Activated T-helper 1 cell treated with anti-CD3 and anti-CD28 coated beads, Interleukin-2, amount 50 U/mL, for 16 hours (primary cell): Measurements from ENCODE around the gene CITED4.

ENCODE experiments used
- DNase-seq, 2 donors: peaks; one replicate each; pipeline ENCODE4 v3.0.0-alpha.2; 2020; ENCODE audit warnings: low read depth in 1 of 2, low spot score in 1 of 2

Gene CITED4

GRCh38 chr1:40837601-40838000, 24.6 kb downstream of the CITED4 start:
- no peak for DNase-seq

DNA sequence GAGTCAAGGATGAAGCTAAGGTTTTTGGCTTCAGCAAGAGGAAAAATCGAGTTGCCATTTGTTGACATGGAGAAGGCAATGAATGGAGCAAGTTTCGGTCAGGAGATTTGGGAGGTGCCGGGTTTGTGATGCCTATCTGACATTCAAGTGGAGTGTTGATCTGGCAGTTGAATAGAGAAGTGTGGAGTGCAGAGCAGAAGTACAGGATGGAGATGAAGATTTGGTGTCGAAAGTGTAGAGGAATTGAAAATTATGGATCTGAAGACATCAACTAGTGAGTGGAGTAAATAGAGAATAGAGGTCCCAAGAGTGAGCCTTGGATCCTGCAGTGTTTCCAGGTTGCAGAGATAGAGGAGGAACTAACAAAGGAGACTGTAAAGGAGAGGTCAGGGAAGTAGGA, 25.9 kb downstream of the CITED4 start:
- DNase-seq = no peak

DNA sequence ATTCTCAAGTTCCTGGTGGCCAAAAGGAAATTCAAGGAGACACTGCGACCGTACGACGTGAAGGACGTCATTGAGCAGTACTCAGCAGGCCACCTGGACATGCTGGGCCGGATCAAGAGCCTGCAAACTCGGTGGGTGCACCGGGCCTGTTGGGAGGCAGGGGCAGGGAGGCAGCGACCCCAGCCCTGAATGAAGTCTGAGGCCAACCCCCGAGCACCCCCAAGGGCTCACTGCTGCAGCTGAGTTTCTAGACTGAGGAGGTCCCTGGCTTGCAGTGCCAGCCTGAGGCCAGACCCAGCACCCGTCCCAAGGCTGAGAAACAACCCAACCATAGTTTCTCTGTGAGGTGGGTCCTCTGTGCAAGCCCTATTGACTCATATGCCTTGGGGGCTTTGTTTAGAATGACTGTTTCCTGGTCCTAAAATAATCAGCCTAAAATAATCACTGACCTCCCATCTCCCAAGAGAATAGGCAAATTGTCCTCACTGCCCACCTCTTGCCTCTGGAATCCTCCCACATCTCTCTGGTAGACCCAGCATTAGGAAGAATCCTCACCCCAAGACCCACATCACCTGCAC, 27.1 kb downstream of the CITED4 start:
- DNase-seq = no peak

DNA sequence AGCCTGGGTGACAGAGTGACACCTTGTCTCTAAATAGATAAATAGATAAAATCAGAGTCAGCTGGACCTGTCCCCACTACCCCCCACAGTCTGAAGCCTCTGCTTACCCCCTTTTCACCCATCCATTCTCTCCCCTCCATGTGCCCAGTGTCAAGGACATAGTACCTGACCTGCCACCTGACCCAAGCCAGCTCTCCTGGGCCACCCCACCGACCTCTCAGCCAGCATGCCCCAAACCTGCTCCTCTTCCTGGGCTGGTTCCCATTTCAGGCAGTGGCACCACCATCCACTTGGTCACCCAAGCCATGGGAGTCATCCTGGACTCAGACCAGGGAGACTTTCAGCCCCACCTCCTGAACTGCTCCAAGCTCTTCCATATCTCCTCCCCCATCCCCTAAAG, 28.2 kb downstream of the CITED4 start:
- no peak for DNase-seq

DNA sequence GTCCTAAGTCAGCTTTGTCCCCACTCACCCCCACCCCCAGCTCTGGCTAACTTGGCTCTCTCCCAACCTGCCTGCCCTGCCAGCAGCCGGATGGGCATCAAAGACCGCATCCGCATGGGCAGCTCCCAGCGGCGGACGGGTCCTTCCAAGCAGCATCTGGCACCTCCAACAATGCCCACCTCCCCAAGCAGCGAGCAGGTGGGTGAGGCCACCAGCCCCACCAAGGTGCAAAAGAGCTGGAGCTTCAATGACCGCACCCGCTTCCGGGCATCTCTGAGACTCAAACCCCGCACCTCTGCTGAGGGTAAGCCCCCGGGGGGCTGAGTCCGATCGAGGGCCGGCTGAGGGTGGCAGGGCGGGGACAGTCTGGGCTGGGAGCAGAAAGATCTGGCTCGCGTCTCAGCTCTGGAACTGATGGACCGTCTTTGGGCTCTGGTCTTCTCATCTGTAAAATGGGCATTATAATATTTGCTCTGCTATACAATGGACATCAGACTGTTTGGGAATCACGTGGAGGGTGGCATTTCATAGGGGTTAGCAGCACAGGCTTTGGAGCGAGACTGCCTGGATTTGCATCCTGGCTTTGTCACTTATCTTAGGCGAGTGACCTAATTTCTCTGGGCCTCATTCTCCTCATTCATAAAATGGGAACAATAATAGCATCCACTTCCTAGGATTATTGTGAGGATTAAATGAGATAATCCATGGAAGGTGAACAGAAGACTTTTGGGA, 31.0 kb downstream of the CITED4 start:
- no peak for DNase-seq

DNA sequence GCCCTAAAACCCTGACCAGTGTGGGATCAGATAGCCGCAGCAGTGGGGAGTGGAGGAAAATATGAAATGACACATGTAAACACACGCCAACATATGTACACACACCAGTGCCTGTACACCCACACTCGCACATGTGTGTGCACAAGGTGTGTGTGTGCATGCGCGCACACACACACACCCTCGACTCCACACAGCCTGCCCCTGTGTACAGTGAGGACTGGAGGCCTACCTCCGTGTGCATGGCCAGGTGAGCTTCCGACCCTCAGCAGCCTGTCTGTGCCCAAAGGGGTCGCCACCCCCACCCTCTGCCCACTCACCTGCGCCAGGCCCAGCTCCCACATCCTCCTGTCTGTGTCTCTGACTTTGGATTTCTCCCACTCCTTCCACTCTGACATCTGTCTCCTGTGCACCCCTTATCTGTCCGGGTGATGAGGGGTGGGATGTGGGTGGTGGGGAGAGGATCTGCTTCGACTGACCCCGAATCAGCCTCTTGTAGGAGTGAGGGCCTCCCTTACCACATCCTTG, 31.7 kb downstream of the CITED4 start:
- no peak for DNase-seq

- no peak for DNase-seq
Measured at GRCh38 chr1:40829631-40830245, 32.4 kb downstream of the CITED4 start.

DNA sequence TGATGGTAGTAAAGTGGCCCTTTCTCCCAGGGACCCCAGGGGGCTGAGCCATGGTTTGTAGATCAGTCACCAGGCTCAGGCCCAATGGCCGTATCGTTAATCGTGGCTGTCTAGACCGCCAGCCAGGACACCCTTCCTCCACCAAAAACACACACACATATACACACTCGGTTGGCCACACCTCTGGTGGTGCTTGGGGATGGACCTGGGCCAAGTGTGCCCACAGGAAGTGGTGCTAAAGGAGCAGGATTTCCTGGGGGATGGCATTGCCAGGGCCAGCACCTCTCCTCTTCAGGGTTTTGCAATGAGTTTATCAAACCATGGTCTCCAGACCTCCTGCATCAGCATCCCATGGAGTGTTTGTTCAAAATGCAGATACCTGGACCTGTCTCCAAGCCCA, 36.2 kb downstream of the CITED4 start:
- no peak for DNase-seq

DNA sequence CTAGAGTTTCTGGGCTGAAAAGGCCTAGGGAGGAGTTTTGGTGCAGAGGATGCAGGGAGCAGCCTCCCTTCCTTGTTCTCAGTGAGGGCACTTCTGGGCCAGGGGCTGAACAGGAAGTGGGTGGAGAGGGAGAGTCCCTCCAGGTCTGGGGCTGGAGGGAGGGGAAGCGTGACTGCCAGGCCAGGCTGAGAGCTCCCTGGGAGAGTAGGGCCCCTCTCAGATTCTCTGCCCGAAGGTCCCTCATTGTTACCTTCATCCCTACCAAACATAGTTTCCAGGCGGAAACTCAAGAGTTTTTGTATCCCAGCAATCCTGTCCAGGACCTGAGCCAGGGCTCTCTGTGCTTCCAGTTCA, 36.8 kb downstream of the CITED4 start:
- no peak for DNase-seq

DNA sequence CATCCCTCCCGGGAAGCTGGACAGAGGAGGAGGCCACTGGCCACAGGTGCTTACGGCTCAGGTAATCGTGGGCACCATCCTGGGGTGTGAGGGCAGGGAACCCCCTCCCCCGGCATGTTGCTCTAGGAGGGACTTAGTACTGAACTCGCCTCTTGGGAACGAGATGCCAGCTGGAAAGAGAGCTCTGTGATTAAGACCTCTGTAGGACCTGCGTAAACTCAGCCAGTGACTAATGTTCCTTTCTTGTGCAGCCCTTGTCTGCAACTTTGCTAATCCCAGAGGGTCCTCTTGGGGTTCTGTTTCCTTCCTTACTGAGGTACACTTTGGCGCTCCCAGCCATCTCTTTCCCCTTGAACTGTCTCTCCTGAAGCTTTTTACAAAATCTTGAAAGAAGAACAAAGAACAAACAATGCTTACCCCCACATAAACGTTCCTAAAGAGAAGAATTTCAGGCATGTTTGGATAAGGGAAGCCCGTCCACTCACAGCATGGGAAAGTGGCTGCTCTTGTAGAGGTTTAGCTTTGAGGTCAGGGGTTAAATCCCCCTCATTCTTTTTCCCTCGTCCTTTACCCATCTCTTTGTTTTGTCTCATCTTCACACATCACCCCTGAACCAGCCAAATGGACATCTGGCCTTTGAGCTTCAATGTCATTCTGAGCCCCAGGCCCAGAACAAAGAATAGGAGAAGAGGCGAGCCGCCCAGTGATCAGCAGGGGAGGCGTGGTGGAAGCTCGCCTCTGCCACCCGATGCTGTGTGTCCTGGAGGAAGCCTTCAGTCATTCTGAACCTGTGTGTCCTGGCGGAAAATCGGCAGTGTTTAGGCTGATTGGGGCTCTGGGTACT, 37.4 kb downstream of the CITED4 start:
- no peak for DNase-seq

DNA sequence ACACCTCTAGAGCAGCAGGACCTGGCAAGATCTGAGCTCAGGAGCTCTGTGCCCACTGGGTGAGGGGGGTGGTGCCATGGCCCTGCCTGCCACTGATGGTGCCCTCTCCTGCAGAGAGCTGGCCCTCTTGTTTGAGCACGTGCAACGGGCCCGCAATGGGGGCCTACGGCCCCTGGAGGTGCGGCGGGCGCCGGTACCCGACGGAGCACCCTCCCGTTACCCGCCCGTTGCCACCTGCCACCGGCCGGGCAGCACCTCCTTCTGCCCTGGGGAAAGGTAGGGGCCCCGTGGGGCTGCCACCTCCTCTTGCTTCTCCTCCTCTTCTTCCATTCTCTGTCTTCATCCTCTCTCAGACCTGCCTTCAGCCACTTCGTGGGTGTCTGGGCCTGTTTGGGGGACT, 38.2 kb downstream of the CITED4 start:
- no peak for DNase-seq

DNA sequence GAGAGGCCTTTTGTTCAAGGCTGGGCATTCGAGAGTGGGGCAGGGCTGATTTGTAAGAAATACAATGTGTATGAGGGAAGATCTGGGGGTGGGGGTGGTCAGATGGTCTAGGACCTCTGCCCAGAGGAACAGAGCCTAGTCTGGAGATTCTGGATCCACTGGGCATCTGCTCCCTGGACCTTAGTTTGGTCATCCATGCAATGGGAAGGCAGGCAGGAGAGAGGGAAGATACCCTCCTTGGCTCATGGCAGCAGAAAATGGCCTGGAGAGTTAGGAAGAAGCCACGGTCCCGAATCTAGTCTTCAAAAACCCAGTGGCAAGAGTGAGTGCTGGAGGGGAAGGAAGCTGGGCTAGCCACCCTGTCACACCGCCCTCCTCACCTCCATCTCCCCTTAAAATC, 38.8 kb downstream of the CITED4 start:
- DNase-seq = no peak

DNA sequence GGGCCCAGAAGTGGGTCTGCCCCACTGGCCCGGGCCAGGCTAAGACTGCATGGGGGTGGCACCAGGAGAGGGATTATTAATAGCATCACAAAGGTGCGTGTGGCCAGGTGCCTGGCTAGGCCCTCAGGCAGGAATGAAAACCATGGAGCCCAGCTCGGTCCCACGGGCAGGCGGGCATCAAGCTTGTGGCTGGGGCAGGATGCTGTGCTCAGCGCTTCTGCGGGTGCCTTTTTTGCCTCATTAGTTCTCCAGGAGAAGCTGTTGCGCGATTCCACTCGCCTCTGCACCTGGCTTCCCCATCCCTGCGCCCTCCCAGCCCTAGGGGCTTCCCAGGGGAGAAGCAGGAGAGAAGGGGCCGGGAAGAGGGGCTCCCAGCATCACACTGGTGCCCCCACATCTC, 39.3 kb downstream of the CITED4 start:
- no peak for DNase-seq

DNA sequence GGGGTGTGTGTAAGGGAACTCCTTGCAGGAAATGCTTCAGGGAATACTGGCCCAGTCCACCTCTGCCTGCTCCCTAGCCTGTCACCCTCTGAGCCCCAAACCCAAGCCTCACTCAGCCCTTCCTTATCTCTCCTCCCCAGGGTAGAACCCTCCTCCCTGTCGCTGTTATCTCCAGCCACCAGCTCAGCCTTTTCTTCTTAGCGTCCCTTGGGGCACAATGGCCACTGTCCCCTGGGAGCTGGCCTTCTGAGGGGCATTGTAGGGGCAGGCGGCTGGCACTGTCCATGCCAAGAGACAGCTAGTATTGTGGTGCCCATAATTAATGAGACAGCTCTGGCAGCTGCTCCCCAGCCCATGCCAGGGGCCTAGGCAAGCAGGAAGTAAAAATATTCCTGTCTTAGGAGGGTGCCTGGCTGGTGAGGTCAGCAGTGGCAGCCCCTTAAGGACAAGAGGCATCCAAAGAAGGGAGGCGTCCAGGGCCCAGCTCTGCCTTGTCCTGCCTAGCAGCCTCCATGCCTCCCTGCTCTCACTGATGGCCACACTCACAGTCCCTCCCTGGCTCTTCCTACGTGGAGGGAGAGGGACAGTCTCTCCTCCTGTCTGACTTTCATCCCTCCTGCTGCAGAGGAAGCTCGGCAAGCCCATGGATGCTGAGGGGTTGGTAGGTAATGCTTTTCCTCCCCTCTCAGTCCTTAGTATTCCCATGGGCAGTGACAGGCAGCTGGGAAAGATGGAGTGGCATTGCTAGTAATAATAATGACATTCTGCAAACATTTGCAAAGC, 41.1 kb downstream of the CITED4 start:
- DNase-seq = no peak

- no peak for DNase-seq
Measured at GRCh38 chr1:40820251-40820797, 41.8 kb downstream of the CITED4 start.

GRCh38 chr1:40819101-40819500, 43.1 kb downstream of the CITED4 start:
- DNase-seq = no peak

DNA sequence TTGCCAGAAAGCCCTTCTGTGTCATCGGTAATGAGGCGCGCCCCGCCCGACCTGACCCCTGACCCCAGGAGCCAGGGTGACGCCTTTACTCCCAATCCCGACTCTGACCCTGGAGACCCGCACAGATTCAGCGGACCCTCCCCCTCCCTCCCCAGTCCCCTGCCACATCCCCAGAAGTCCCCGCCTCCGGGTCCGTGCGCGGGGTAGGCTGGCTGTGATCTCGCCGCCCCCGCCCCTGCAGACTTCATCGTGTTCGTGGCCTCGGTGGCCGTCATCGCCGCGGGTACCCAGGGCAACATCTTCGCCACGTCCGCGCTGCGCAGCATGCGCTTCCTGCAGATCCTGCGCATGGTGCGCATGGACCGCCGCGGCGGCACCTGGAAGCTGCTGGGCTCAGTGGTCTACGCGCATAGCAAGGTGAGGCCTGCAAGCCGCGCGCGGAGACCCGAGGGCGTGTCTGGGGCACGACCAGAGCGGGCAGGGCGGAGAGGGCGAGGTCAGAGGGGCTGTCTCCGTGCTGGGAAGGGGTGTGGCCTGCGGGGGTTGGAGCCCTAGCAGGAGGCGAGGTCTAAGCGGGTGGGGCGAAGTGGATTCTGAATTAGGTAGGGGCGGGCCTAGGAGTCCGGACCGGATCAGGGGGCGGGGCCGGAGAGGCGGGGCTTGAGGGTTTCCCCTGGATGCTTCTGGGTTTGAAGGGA, 43.8 kb downstream of the CITED4 start:
- DNase-seq = peak; percentile 73 to 75

DNA sequence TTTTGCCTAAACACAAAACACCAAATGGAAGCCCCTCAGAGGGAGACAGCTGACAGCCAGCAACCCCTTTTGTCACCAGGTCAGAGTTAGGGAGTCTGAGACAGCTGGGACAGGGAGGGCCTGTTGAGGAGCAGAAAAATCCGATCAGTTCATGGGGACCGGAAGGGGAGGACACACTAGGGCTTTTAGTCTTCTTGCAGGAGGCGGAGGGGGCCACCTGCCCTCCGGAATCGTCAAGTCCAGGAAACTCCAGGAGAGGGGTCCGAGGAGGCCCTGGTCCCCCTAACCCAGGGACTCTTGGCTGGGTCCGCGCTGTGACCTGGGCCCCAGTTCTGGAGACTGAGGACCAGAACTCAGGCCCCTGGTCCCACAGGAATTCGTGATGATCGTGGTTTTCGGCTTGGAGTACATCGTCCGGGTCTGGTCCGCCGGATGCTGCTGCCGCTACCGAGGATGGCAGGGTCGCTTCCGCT, 44.3 kb downstream of the CITED4 start:
- DNase-seq = no peak

- no peak for DNase-seq
Measured at GRCh38 chr1:40815420-40815819, 46.7 kb downstream of the CITED4 start.
